Measurements from ENCODE around the gene TEP1. TPM values are rescaled to one million over a fixed set of nuclear protein-coding genes. Genes with fewer than 3 reads are reported as not detected.

The TEP1 gene
- total and polyA plus RNA-seq, 2 of the 13 experiments (the other 11 are each of a cell fraction or from before 2014, with no cell fraction given): 11.0 to 12.8 TPM

- peak; percentile 85 for TF ChIP-seq RFX5 (IDR thresholded peaks at IDR 0.05; ENCODE audit: low read depth, low read length)
- TF ChIP-seq ZNF350 (CRISPR knock-in tag; IDR thresholded peaks at IDR 0.05; ENCODE audit: borderline replicate concordance, low read depth): peak; percentile 89
- TF ChIP-seq, protein P1, sequence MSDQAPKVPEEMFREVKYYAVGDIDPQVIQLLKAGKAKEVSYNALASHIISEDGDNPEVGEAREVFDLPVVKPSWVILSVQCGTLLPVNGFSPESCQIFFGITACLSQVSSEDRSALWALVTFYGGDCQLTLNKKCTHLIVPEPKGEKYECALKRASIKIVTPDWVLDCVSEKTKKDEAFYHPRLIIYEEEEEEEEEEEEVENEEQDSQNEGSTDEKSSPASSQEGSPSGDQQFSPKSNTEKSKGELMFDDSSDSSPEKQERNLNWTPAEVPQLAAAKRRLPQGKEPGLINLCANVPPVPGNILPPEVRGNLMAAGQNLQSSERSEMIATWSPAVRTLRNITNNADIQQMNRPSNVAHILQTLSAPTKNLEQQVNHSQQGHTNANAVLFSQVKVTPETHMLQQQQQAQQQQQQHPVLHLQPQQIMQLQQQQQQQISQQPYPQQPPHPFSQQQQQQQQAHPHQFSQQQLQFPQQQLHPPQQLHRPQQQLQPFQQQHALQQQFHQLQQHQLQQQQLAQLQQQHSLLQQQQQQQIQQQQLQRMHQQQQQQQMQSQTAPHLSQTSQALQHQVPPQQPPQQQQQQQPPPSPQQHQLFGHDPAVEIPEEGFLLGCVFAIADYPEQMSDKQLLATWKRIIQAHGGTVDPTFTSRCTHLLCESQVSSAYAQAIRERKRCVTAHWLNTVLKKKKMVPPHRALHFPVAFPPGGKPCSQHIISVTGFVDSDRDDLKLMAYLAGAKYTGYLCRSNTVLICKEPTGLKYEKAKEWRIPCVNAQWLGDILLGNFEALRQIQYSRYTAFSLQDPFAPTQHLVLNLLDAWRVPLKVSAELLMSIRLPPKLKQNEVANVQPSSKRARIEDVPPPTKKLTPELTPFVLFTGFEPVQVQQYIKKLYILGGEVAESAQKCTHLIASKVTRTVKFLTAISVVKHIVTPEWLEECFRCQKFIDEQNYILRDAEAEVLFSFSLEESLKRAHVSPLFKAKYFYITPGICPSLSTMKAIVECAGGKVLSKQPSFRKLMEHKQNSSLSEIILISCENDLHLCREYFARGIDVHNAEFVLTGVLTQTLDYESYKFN (CRISPR knock-in tag; conservative IDR thresholded peaks at IDR 0.05): peak; percentile 64
- no peak for TF ChIP-seq ZBTB46 (CRISPR knock-in tag; IDR thresholded peaks at IDR 0.05; ENCODE audit: borderline replicate concordance)
- peak; percentile 87; the same call in 1 of the 2 replicates for TF ChIP-seq KDM5B (CRISPR knock-in tag; IDR thresholded peaks at IDR 0.05; ENCODE audit: borderline replicate concordance)
- no peak for TF ChIP-seq NFATC3 (CRISPR knock-in tag; IDR thresholded peaks at IDR 0.05)
- peak; percentile 97 for TF ChIP-seq MXD4 (CRISPR knock-in tag; IDR thresholded peaks at IDR 0.05)
- TF ChIP-seq ZNF510 (CRISPR knock-in tag; IDR thresholded peaks at IDR 0.05; ENCODE audit: low read depth): peak; percentile 99
- peak; percentile 85 for TF ChIP-seq ZBTB38 (CRISPR knock-in tag; IDR thresholded peaks at IDR 0.05)
- TF ChIP-seq HDAC6 (IDR thresholded peaks at IDR 0.05; ENCODE audit: low read depth, low read length): no peak
- peak; percentile 69 for TF ChIP-seq SKI (IDR thresholded peaks at IDR 0.05; ENCODE audit: partially characterized antibody)
- no peak for TF ChIP-seq HNRNPH1 (optimal IDR thresholded peaks at IDR 0.05; ENCODE audit: low read depth, low read length)
- no peak for TF ChIP-seq SRF (IDR thresholded peaks at IDR 0.05; ENCODE audit: low read depth, low read length)
- no peak for TF ChIP-seq SOX6 (IDR thresholded peaks at IDR 0.05)
- TF ChIP-seq SOX6 (CRISPR knock-in tag; IDR thresholded peaks at IDR 0.05): peak; percentile 92
- TF ChIP-seq SIX1 (CRISPR knock-in tag; IDR thresholded peaks at IDR 0.05; ENCODE audit: borderline replicate concordance): no peak
- TF ChIP-seq ZMYM2 (CRISPR knock-in tag; IDR thresholded peaks at IDR 0.05): 0 out of 2 replicates have a peak, but pooled peaks have one; percentile 25
- TF ChIP-seq, protein P2, sequence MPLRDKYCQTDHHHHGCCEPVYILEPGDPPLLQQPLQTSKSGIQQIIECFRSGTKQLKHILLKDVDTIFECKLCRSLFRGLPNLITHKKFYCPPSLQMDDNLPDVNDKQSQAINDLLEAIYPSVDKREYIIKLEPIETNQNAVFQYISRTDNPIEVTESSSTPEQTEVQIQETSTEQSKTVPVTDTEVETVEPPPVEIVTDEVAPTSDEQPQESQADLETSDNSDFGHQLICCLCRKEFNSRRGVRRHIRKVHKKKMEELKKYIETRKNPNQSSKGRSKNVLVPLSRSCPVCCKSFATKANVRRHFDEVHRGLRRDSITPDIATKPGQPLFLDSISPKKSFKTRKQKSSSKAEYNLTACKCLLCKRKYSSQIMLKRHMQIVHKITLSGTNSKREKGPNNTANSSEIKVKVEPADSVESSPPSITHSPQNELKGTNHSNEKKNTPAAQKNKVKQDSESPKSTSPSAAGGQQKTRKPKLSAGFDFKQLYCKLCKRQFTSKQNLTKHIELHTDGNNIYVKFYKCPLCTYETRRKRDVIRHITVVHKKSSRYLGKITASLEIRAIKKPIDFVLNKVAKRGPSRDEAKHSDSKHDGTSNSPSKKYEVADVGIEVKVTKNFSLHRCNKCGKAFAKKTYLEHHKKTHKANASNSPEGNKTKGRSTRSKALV (CRISPR knock-in tag; IDR thresholded peaks at IDR 0.05): 0 out of 2 replicates have a peak, but pooled peaks have one; percentile 49
- no peak; the same call in 1 of the 2 replicates for TF ChIP-seq TEAD2 (CRISPR knock-in tag; IDR thresholded peaks at IDR 0.05)
- TF ChIP-seq, protein P3, sequence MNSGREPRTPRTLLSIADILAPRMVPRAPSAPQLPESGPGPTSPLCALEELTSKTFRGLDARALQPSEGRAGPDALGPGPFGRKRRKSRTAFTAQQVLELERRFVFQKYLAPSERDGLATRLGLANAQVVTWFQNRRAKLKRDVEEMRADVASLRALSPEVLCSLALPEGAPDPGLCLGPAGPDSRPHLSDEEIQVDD (CRISPR knock-in tag; IDR thresholded peaks at IDR 0.05; ENCODE audit: borderline replicate concordance): peak; percentile 92; the same call in 1 of the 2 replicates
- TF ChIP-seq MED13 (CRISPR knock-in tag; IDR thresholded peaks at IDR 0.05): peak; percentile 12; the same call in 1 of the 2 replicates
- peak; percentile 75; the same call in 1 of the 2 replicates for TF ChIP-seq ZNF839 (CRISPR knock-in tag; IDR thresholded peaks at IDR 0.05; ENCODE audit: borderline replicate concordance)
Observed at GRCh38 chr14:20461225-20462141, 48.2 kb upstream of the TEP1 start, which contains the start of gene PIP4P1 (continued).
